GM12878 (cell line): ENCODE results near the gene SULT1A2. TPM values are rescaled to one million over a fixed set of nuclear protein-coding genes. Genes with fewer than 3 reads are reported as not detected.

Source experiments
- ATAC-seq: fragments of 200-7000 bp; cut with Tn5 transposase; 3 replicates; pipeline ENCODE4 v1.9.1; 2020; ENCODE audit warnings: mild to moderate bottlenecking, moderate library complexity
- BruUV-seq: library from RNA; stranded (reverse); fragments of 400-500 nt; replicated peaks from 2 replicates; lab custom pipeline; 2021; lab: Mats Ljungman, UMichigan
- CTCF ChIA-PET: fragments of 300-600 bp; sonication (Branson Sonifier 250); formaldehyde crosslinking; extraction: SDS; loops from one replicate; lab custom pipeline; 2021; ENCODE audit warnings: inconsistent platforms; lab: Yijun Ruan, JAX
- POLR2A ChIA-PET: fragments of 350-600 bp; formaldehyde crosslinking; extraction: SDS; loops from one replicate; lab custom pipeline; 2021; ENCODE audit warnings: inconsistent platforms; lab: Charles Lee
- RAD21 ChIA-PET: fragments of 300-600 bp; sonication (Branson Sonifier 250); formaldehyde crosslinking; loops from one replicate; lab custom pipeline; 2023; ENCODE audit warnings: antibody characterized with exemption; ENCODE audit not compliant: unreplicated experiment; lab: Charles Lee
- SMC1A ChIA-PET: fragments of 300-600 bp; sonication (Branson Sonifier 250); formaldehyde crosslinking; loops from one replicate; lab custom pipeline; 2023; ENCODE audit not compliant: unreplicated experiment, uncharacterized antibody; lab: Charles Lee
- DNase-seq: peaks from one replicate; pipeline ENCODE4 v3.0.0-alpha.2; 2011; ENCODE audit warnings: low read depth, low spot score
- FAIRE-seq: peaks from 3 replicates; lab custom pipeline; 2011; peaks lifted over from hg19 to GRCh38; lab: Jason Lieb, UNC
- H2AFZ ChIP-seq: 2 replicates; pipeline ENCODE4 v1.6.0; 2011; ENCODE audit warnings: low read depth, low read length, control low read depth; ENCODE audit not compliant: control insufficient read depth
- H3K27ac ChIP-seq: 2 replicates; pipeline ENCODE4 v1.5.1; 2011; ENCODE audit warnings: control low read depth; ENCODE audit not compliant: control insufficient read depth, insufficient read depth
- H3K27me3 ChIP-seq, 2 experiments: replicated peaks in 1 of 2; 2 replicates each; pipeline versions ENCODE4 v1.6.0 to v1.6.1; 2011; ENCODE audit warnings: low read length in 1 of 2; ENCODE audit not compliant: control insufficient read depth in 2 of 2, insufficient read depth in 2 of 2
- H3K36me3 ChIP-seq, 2 experiments: 2 replicates each; pipeline ENCODE4 v1.5.1; 2011; ENCODE audit warnings: low read length in 1 of 2; ENCODE audit not compliant: control insufficient read depth in 2 of 2, insufficient read depth in 2 of 2
- H3K4me1 ChIP-seq: 2 replicates; pipeline ENCODE4 v1.6.1; 2011; ENCODE audit warnings: mild to moderate bottlenecking, low read length, moderate library complexity, mixed read lengths; ENCODE audit not compliant: control insufficient read depth, insufficient read depth
- H3K4me2 ChIP-seq: 2 replicates; pipeline ENCODE4 v1.6.0; 2011; ENCODE audit warnings: control low read depth; ENCODE audit not compliant: control insufficient read depth, insufficient read depth
- H3K4me3 ChIP-seq: fragments of 200-600 bp; sonication (generic); 2 replicates; pipeline ENCODE4 v1.5.1; 2016
- H3K79me2 ChIP-seq: 2 replicates; pipeline ENCODE4 v1.6.0; 2011; ENCODE audit warnings: low read length; ENCODE audit not compliant: control insufficient read depth, insufficient read depth
- H3K9ac ChIP-seq: 2 replicates; pipeline ENCODE4 v1.8.0; 2011; ENCODE audit warnings: low read length, control low read depth, mixed read lengths; ENCODE audit not compliant: control insufficient read depth, insufficient read depth
- H3K9me3 ChIP-seq: replicated peaks from 3 replicates; pipeline ENCODE4 v1.5.1; 2011; ENCODE audit warnings: mild to moderate bottlenecking, low read length; ENCODE audit not compliant: control insufficient read depth, insufficient read depth
- H4K20me1 ChIP-seq: 2 replicates; pipeline ENCODE4 v1.6.0; 2011; ENCODE audit not compliant: control insufficient read depth, insufficient read depth
- CEBPB ChIP-seq, 2 experiments: fragments of 150-350 bp in 1 of 2; IDR thresholded peaks; 2 replicates each; pipeline ENCODE4 v1.6.1; 2012 to 2014; ENCODE audit warnings: low read depth in 2 of 2, low read length in 2 of 2, borderline replicate concordance in 1 of 2, inconsistent platforms in 1 of 2
- DPF2 ChIP-seq: fragments of 450-650 bp; IDR thresholded peaks from 2 replicates; pipeline ENCODE4 v1.6.1; 2017; ENCODE audit warnings: mild to moderate bottlenecking
- EP300 ChIP-seq, 2 experiments: fragments of 150-350 bp in 1 of 2; IDR thresholded peaks; 2 replicates each; pipeline ENCODE4 v1.6.1; 2011 to 2012; ENCODE audit warnings: low read depth in 2 of 2, low read length in 2 of 2, borderline replicate concordance in 1 of 2, improper control_type of control experiment in 1 of 2, inconsistent platforms in 1 of 2; ENCODE audit not compliant: control insufficient read depth in 1 of 2
- ETV6 ChIP-seq, 2 experiments: fragments of 450-650 bp in 1 of 2; IDR thresholded peaks in 1 of 2; conservative IDR thresholded peaks in 1 of 2; 2 replicates each; pipeline ENCODE4 v1.6.1; 2014; ENCODE audit warnings: antibody characterized with exemption in 1 of 2, borderline replicate concordance in 1 of 2, low read depth in 1 of 2, mild to moderate bottlenecking in 1 of 2, moderate library complexity in 1 of 2
- KDM1A ChIP-seq: fragments of 200-600 bp; sonication (generic); IDR thresholded peaks from 2 replicates; pipeline ENCODE4 v1.6.1; 2016; ENCODE audit warnings: borderline replicate concordance
- MYB ChIP-seq: fragments of 150-350 bp; IDR thresholded peaks from 2 replicates; pipeline ENCODE4 v1.6.1; 2014; ENCODE audit warnings: mild to moderate bottlenecking, low read depth, low read length, borderline replicate concordance
- NFYB ChIP-seq: IDR thresholded peaks from 2 replicates; pipeline ENCODE4 v1.6.1; 2011; ENCODE audit warnings: low read depth, mild to moderate bottlenecking, low read length, improper control_type of control experiment, moderate library complexity; ENCODE audit not compliant: insufficient read depth
- POLR2AphosphoS5 ChIP-seq: IDR thresholded peaks from 2 replicates; pipeline ENCODE4 v1.6.1; 2011; ENCODE audit warnings: mild to moderate bottlenecking, low read length, inconsistent platforms
- PRDM15 ChIP-seq: fragments of 450-650 bp; formaldehyde crosslinking; IDR thresholded peaks from 2 replicates; pipeline ENCODE4 v1.4.0; 2020; ENCODE audit warnings: mild to moderate bottlenecking, moderate library complexity
- RFX5 ChIP-seq: IDR thresholded peaks from 2 replicates; pipeline ENCODE4 v1.6.1; 2011; ENCODE audit warnings: low read depth, low read length, improper control_type of control experiment
- SP1 ChIP-seq: IDR thresholded peaks from one replicate; pipeline ENCODE4 v1.6.1; 2011; ENCODE audit warnings: low read depth, low read length
- TAF1 ChIP-seq: IDR thresholded peaks from 2 replicates; pipeline ENCODE4 v1.6.1; 2011; ENCODE audit warnings: mild to moderate bottlenecking, low read depth, low read length, borderline replicate concordance
- TBL1XR1 ChIP-seq: IDR thresholded peaks from 2 replicates; pipeline ENCODE4 v1.6.1; 2012; ENCODE audit warnings: low read depth, low read length, improper control_type of control experiment
- ZNF207 ChIP-seq: fragments of 450-650 bp; IDR thresholded peaks from 2 replicates; pipeline ENCODE4 v1.6.1; 2014; ENCODE audit warnings: antibody characterized with exemption, mild to moderate bottlenecking, borderline replicate concordance
- ZNF217 ChIP-seq: fragments of 450-650 bp; IDR thresholded peaks from 2 replicates; pipeline ENCODE4 v1.6.1; 2017; ENCODE audit warnings: antibody characterized with exemption, mild to moderate bottlenecking
- WGBS: methylation state at CpG from one replicate; pipeline ENCODE4 v1.1.6; 2016; ENCODE audit warnings: low lambda C conversion rate; ENCODE audit not compliant: insufficient replicate concordance, insufficient coverage; ENCODE audit errors: missing lambda C conversion rate; 5-methylcytosine and 5-hydroxymethylcytosine counted together
- in situ Hi-C: fragments of 300-500 bp; cut with MboI; formaldehyde crosslinking; loops from 9 replicates; pipeline ENCODE4 v1.14.3; 2018; ENCODE audit warnings: mixed read lengths
- intact Hi-C: fragments of 100-400 bp; cut with micrococcal nuclease; formaldehyde crosslinking; loops from one replicate; pipeline ENCODE4 v1.14.2; 2022; ENCODE audit not compliant: unreplicated experiment
- polyA plus RNA-seq, 11 experiments: library from polyadenylated mRNA; depleted of rRNA in 4 of 11; unstranded in 6 of 11; stranded (reverse) in 5 of 11; fragments of >200 nt; fragmentation: Nextera tagmentation in 4 of 11; fragmentation: Illumina TruSeq in 1 of 11; extraction: Ambion mirVana in 4 of 11; extraction: Trizol in 1 of 11; gene quantifications; 1 replicate in 1 of 11; 2 replicates in 10 of 11; pipeline versions ENCODE4 v1.2.1 to v1.2.3, GENCODE V29; 2011 to 2016; ENCODE audit warnings: inconsistent platforms in 2 of 11, missing spikeins in 2 of 11, low read depth in 1 of 11
- total RNA-seq, 4 experiments: library from RNA; depleted of rRNA in 3 of 4; stranded (reverse); fragments of >200 nt in 3 of 4; fragmentation: Illumina TruSeq in 1 of 4; extraction: Trizol in 1 of 4; gene quantifications; 2 replicates each; pipeline versions ENCODE4 v1.2.1 to v1.2.3, GENCODE V29; 2013 to 2021
- TF ChIP-seq, protein P1 (sequence below): fragments of 450-650 bp; IDR thresholded peaks from 2 replicates; pipeline ENCODE4 v1.6.1; 2017; ENCODE audit warnings: mild to moderate bottlenecking, moderate library complexity

Gene SULT1A2
- total and polyA plus RNA-seq, 10 of the 15 experiments (the other 5 are each of a cell fraction or from before 2014, with no cell fraction given): 0.06 to 0.39 (median 0.07) TPM; not detected in 7

- no peak overlapping the region for H2AFZ ChIP-seq
- H3K9me3 ChIP-seq: no peaks in the 10 kb centered on the region
- intact Hi-C loops: no loop called here
- H3K27ac ChIP-seq: no peak overlapping the region
- no peaks in the 10 kb centered on the region for H3K27me3 ChIP-seq
- H3K79me2 ChIP-seq: no peaks in the 10 kb centered on the region
- no peak for ATAC-seq
- RAD21 ChIA-PET: no interaction called here
- DNase-seq: no peak
- CTCF ChIA-PET: interaction anchor here (1.0 to 1.2 kb wide), 2 partner anchors 17 to 36 kb away, joined by 3 to 4 read pairs; no protein-coding TSS in a partner anchor
- 97% methylated on average over 15 of the region's 15 CpGs for WGBS
- H3K9ac ChIP-seq: no peak overlapping the region
- in situ Hi-C loops: no loop called here
- no TSS peak for BruUV-seq
- no peaks in the 10 kb centered on the region for H4K20me1 ChIP-seq
- H3K4me1 ChIP-seq: no peaks in the 10 kb centered on the region; the same call in 1 of the 2 replicates
- peaks cover 2% of the 10 kb centered on the region in 2 experiments; a peak in 3 of 4 replicates for H3K36me3 ChIP-seq
- SMC1A ChIA-PET: no interaction called here
- no peak overlapping the region for H3K4me3 ChIP-seq
- POLR2A ChIA-PET: no interaction called here
- no peak overlapping the region for H3K4me2 ChIP-seq
- no peak for FAIRE-seq
- TF ChIP-seq ZNF207 (no peak), RFX5 (no peak), TAF1 (no peak), KDM1A (no peak), SP1 (no peak), POLR2AphosphoS5 (no peak), DPF2 (no peak), ZNF217 (no peak), PRDM15 (CRISPR knock-in tag) (no peak), CEBPB (IDR thresholded peaks at IDR 0.05; ENCODE audit: borderline replicate concordance in 1 of 2, low read depth in 2 of 2, low read length in 2 of 2) (no peak), ETV6 (conservative IDR thresholded peaks at IDR 0.05 in 1 of 2, IDR thresholded peaks at IDR 0.05 in 1 of 2; ENCODE audit: borderline replicate concordance in 1 of 2, low read depth in 1 of 2) (no peak), MYB (no peak), NFYB (no peak), TBL1XR1 (no peak), EP300 (IDR thresholded peaks at IDR 0.05; ENCODE audit: borderline replicate concordance in 1 of 2, control insufficient read depth in 1 of 2, low read depth in 2 of 2, low read length in 2 of 2) (no peak)
- TF ChIP-seq, protein P1, sequence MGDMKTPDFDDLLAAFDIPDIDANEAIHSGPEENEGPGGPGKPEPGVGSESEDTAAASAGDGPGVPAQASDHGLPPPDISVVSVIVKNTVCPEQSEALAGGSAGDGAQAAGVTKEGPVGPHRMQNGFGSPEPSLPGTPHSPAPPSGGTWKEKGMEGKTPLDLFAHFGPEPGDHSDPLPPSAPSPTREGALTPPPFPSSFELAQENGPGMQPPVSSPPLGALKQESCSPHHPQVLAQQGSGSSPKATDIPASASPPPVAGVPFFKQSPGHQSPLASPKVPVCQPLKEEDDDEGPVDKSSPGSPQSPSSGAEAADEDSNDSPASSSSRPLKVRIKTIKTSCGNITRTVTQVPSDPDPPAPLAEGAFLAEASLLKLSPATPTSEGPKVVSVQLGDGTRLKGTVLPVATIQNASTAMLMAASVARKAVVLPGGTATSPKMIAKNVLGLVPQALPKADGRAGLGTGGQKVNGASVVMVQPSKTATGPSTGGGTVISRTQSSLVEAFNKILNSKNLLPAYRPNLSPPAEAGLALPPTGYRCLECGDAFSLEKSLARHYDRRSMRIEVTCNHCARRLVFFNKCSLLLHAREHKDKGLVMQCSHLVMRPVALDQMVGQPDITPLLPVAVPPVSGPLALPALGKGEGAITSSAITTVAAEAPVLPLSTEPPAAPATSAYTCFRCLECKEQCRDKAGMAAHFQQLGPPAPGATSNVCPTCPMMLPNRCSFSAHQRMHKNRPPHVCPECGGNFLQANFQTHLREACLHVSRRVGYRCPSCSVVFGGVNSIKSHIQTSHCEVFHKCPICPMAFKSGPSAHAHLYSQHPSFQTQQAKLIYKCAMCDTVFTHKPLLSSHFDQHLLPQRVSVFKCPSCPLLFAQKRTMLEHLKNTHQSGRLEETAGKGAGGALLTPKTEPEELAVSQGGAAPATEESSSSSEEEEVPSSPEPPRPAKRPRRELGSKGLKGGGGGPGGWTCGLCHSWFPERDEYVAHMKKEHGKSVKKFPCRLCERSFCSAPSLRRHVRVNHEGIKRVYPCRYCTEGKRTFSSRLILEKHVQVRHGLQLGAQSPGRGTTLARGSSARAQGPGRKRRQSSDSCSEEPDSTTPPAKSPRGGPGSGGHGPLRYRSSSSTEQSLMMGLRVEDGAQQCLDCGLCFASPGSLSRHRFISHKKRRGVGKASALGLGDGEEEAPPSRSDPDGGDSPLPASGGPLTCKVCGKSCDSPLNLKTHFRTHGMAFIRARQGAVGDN: no peak
Measured at GRCh38 chr16:28580726-28581315, 16.0 kb downstream of the SULT1A2 start.
